ENCODE data around the gene TENM4. TPM values are rescaled to one million over a fixed set of nuclear protein-coding genes. Genes with fewer than 3 reads are reported as not detected.

Gene TENM4
- total and polyA plus RNA-seq, 2 of the 8 experiments (the other 6 are each of a cell fraction or from before 2014, with no cell fraction given): 3.5 to 7.2 TPM

- TF ChIP-seq CHD7 (IDR thresholded peaks at IDR 0.05; ENCODE audit: insufficient replicate concordance, low read length) (no peak), TAF7 (optimal IDR thresholded peaks at IDR 0.05; ENCODE audit: borderline replicate concordance, low read depth, low read length) (no peak), FOSL1 (IDR thresholded peaks at IDR 0.05; ENCODE audit: insufficient read depth, low read depth, low read length) (no peak), KDM1A (IDR thresholded peaks at IDR 0.05; ENCODE audit: borderline replicate concordance, low read length) (no peak), KDM5A (IDR thresholded peaks at IDR 0.05; ENCODE audit: low read length) (no peak), GTF2F1 (IDR thresholded peaks at IDR 0.05; ENCODE audit: borderline replicate concordance, low read depth, low read length) (no peak), YY1 (IDR thresholded peaks at IDR 0.05; ENCODE audit: low read depth, low read length) (no peak), TBP (IDR thresholded peaks at IDR 0.05; ENCODE audit: low read depth, low read length) (no peak)
Observed at GRCh38 chr11:78878631-78879030, 562.2 kb downstream of the TENM4 start (continued).
